Mucosa of descending colon (tissue), 3 donors: Measurements from ENCODE around the gene OSBPL2. TPM values are rescaled to one million over a fixed set of nuclear protein-coding genes. Genes with fewer than 3 reads are reported as not detected.

ENCODE experiments used
- ATAC-seq: fragments of 200-7000 bp; cut with Tn5 transposase; one replicate; pipeline ENCODE4 v1.9.1; 2020; ENCODE audit warnings: mild to moderate bottlenecking, moderate library complexity
- DNase-seq, 3 donors: peaks; one replicate each; pipeline ENCODE4 v3.0.0-alpha.2; 2020
- H3K36me3 ChIP-seq: fragments of 200-600 bp; one replicate; pipeline ENCODE4 v1.8.0; 2021; ENCODE audit warnings: low read depth, mild to moderate bottlenecking
- H3K4me1 ChIP-seq: fragments of 200-600 bp; one replicate; pipeline ENCODE4 v1.8.0; 2021; ENCODE audit warnings: low read depth, mild to moderate bottlenecking
- H3K4me3 ChIP-seq: fragments of 200-600 bp; one replicate; pipeline ENCODE4 v1.8.0; 2021; ENCODE audit warnings: mild to moderate bottlenecking
- H3K9me3 ChIP-seq: fragments of 200-600 bp; one replicate; pipeline ENCODE4 v1.8.0; 2021; ENCODE audit warnings: mild to moderate bottlenecking
- intact Hi-C, 2 donors: fragments of 100-400 bp; cut with DNase I in 1 of 2; cut with micrococcal nuclease in 1 of 2; formaldehyde crosslinking; loops; one replicate each; pipeline versions ENCODE4 v1.11.0 to v1.11.1; 2022; cut with DNase I, micrococcal nuclease
- total RNA-seq, 3 donors: library from RNA; stranded (reverse); fragmentation: NEBNext Ultra II Directional in 2 of 3; extraction: Animal tissue kit (Norgen Biotek cat#: 25700) in 2 of 3; gene quantifications; one replicate each; pipeline versions ENCODE4 v1.2.1 to v1.2.4, GENCODE V29; 2021 to 2023
- TF ChIP-seq, protein P1 (sequence below): fragments of 200-600 bp; IDR thresholded peaks from one replicate; pipeline ENCODE4 v1.8.0; 2022; ENCODE audit warnings: antibody characterized with exemption, mild to moderate bottlenecking
- donor health status: DM: no; HTN: no; CAD: no; lungs with moderate emphysema.
- donor health status: DM: no; HTN: no; CAD: no.
- donor health status: DM: no; HTN: yes; CAD: no.

OSBPL2 gene
- total RNA-seq, 3 donors from 2014 or later = 87.0 to 111 (median 91.6) TPM

- H3K9me3 ChIP-seq = no peaks in the 10 kb centered on the region
- TF ChIP-seq, protein P1, sequence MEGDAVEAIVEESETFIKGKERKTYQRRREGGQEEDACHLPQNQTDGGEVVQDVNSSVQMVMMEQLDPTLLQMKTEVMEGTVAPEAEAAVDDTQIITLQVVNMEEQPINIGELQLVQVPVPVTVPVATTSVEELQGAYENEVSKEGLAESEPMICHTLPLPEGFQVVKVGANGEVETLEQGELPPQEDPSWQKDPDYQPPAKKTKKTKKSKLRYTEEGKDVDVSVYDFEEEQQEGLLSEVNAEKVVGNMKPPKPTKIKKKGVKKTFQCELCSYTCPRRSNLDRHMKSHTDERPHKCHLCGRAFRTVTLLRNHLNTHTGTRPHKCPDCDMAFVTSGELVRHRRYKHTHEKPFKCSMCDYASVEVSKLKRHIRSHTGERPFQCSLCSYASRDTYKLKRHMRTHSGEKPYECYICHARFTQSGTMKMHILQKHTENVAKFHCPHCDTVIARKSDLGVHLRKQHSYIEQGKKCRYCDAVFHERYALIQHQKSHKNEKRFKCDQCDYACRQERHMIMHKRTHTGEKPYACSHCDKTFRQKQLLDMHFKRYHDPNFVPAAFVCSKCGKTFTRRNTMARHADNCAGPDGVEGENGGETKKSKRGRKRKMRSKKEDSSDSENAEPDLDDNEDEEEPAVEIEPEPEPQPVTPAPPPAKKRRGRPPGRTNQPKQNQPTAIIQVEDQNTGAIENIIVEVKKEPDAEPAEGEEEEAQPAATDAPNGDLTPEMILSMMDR = no peak
- ATAC-seq = no peak
- no peak overlapping the region for H3K4me3 ChIP-seq
- peaks cover 36% of the 10 kb centered on the region for H3K4me1 ChIP-seq
- no peaks in the 10 kb centered on the region for H3K36me3 ChIP-seq
- no peak for DNase-seq
- intact Hi-C loops = no loop called here
These were observed 6.4 kb downstream of the OSBPL2 start for GRCh38 chr20:62244644-62245108.

DNA sequence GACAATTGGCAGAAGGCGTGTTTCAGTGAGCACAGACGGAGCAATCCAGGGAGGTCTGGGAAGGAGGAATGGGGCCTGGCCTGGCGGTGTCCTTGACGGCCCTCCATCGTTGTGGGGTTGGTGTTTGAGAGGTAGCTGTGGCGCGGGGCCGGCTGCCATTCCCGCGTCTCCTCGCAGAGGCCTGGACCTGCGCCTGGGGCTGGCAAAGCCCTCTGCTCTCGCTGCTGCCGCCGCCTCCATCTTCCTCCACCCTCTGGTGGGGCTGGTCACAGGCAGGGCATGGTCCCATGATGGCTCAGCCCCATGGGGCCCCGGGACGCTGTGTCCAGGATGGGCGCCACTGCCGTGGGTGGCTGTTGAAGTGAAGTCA lies 7.6 kb downstream of the OSBPL2 start:
- peaks cover 25% of the 10 kb centered on the region for H3K4me1 ChIP-seq
- ATAC-seq (no peak), DNase-seq (no peak)
- H3K9me3 ChIP-seq = no peaks in the 10 kb centered on the region
- TF ChIP-seq, protein P1 = no peak
- no peaks in the 10 kb centered on the region for H3K36me3 ChIP-seq
- H3K4me3 ChIP-seq = no peak overlapping the region
- intact Hi-C loops = no loop called here

GRCh38 chr20:62246431-62246830 lies 8.1 kb downstream of the OSBPL2 start:
- TF ChIP-seq, protein P1 = no peak
- intact Hi-C loops = no loop called here
- no peaks in the 10 kb centered on the region for H3K9me3 ChIP-seq
- no peak for ATAC-seq
- H3K4me1 ChIP-seq = peaks cover 20% of the 10 kb centered on the region
- H3K4me3 ChIP-seq = no peak overlapping the region
- no peaks in the 10 kb centered on the region for H3K36me3 ChIP-seq
- DNase-seq = no peak

DNA sequence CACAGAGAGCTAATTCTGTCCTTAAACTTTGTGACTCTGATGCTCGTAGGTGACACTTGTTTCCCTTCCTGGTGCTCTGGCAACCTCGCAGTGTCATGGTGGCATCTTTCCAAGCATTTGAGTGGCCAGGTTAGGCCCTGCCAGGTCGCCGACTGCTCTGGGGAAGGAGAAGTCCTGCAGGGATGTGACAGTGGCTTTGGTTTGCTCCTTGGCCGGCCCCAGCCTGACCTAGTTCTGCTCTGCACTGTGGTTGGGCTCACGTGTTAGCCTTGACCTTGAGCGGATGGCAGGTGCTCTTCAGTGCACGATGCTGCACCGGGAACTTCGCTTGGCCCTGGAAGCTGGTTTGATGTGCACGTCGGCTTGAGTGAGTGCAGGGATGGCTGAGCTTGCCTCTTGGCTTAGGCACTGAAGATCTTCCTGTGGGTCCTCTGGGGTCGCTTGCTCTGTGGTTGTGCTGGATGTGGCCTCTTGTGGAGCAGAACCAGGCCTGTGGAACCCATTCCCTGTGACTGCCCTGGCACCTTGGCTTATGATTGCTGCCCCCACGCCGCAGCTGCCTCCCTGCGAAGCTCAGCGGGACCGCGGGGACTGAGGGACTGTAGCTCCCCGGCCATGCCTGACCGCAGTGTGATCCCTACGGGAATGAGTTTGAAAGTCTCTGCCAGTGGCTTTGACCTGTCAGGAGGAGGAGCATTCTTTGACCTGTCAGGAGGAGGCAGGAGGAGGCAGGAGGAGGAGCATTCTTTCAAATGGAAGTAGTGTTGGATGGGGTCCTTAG lies 8.7 kb downstream of the OSBPL2 start:
- DNase-seq = no peak
- TF ChIP-seq, protein P1 = no peak
- Histone ChIP-seq H3K4me1 (peaks cover 14% of the 10 kb centered on the region), H3K36me3 (no peaks in the 10 kb centered on the region), H3K4me3 (no peak overlapping the region), H3K9me3 (no peaks in the 10 kb centered on the region)
- intact Hi-C loops = no loop called here
- ATAC-seq = peak; percentile 16

- no peak overlapping the region for H3K4me3 ChIP-seq
- no peak for DNase-seq
- TF ChIP-seq, protein P1 = no peak
- intact Hi-C loops = no loop called here
- ATAC-seq = no peak
- H3K36me3 ChIP-seq = no peaks in the 10 kb centered on the region
- H3K4me1 ChIP-seq = peaks cover 3% of the 10 kb centered on the region
- no peaks in the 10 kb centered on the region for H3K9me3 ChIP-seq
These were observed 10.7 kb downstream of the OSBPL2 start for GRCh38 chr20:62248890-62249560.
